ENCODE measurements around the gene CRY2. TPM values are rescaled to one million over a fixed set of nuclear protein-coding genes. Genes with fewer than 3 reads are reported as not detected.

CRY2 gene
- total RNA-seq, 1 donor from 2014 or later, result 49.6 TPM

- intact Hi-C loops (cut with DNase I), result no loop called here
- no peak for DNase-seq (ENCODE audit: low spot score)
Observed at GRCh38 chr11:45864041-45864440, 16.8 kb downstream of the CRY2 start.

DNA sequence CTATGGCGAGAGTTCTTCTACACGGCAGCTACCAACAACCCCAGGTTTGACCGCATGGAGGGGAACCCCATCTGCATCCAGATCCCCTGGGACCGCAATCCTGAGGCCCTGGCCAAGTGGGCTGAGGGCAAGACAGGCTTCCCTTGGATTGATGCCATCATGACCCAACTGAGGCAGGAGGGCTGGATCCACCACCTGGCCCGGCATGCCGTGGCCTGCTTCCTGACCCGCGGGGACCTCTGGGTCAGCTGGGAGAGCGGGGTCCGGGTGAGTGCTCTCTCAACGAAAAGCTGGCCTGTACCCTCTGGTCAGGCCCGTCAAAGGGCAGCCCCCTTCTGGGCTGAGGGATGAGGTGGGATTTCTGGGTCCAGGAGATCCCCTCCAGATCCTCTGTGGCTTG, 22.3 kb downstream of the CRY2 start:
- intact Hi-C loops (cut with DNase I), result no loop called here

GRCh38 chr11:45870706-45871105, 23.4 kb downstream of the CRY2 start:
- intact Hi-C loops (cut with DNase I), result loop anchor here (5.0 kb wide), 1 partner anchor 137 kb away; no protein-coding TSS in a partner anchor
- no peak for DNase-seq (ENCODE audit: low spot score)

More for the DNA sequence above, 22.3 kb downstream of the CRY2 start:
- no peak for DNase-seq (ENCODE audit: low spot score)

GRCh38 chr11:45871638-45872037, 24.4 kb downstream of the CRY2 start:
- intact Hi-C loops (cut with DNase I), result loop anchor here (5.0 kb wide), 1 partner anchor 136 kb away; no protein-coding TSS in a partner anchor
- DNase-seq (ENCODE audit: low spot score), result no peak

DNA sequence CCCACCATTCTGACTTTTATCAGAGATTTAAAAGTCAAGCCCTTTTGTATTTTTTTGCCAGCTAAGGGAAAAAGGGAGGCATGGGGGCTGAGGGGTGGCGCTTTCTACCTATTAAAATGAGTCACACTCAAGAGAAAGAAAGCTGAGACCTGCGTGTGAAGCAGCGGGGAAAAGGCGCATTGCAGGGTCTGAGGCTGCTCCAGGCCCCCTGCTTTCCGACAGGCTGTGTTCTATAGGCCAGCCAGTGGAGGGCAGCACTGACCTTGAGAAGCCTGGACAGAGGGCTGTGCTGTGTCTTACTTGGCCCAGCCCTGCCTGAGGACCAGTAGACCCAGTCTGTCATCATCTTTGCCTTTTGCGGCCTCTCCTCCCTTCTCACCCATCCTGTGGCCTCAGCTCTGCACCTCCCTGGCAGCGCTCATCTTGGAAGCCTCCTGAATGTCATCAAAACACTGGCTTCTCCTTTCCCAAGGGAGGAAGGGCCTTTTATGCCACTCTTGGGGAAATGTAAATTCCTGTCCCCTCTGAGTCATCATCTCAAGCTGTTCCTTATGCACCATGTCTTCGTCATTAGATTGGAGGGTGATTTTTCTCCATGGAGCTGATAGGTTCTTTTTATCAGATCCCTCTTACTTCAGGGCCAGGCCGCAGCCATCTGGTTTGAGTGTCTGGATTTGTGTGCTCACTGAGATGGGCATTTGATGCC, 25.5 kb downstream of the CRY2 start:
- intact Hi-C loops (cut with DNase I), result loop anchor here (5.0 kb wide), 1 partner anchor 134 kb away; no protein-coding TSS in a partner anchor
- no peak for DNase-seq (ENCODE audit: low spot score)

DNA sequence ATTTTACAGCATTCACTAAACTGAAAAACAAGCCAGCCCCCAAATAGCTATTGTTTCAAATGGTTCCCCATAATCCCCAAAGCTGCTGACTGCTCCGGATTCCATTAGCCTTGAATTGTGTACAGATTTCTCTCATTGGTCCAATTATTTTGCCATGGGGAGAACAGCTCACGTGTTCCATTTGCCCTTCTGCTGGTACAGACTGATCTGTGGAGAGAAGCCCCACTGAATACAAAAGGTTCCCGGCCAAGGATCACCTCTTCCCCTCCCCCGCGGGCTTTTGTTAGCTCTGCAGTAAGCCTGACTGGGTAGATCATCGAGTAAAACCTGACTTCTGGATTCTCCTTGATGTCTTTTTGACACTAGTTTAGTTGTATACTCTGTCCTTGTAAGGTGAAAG, 29.1 kb downstream of the CRY2 start:
- intact Hi-C loops (cut with DNase I), result no loop called here
- no peak for DNase-seq (ENCODE audit: low spot score)

DNA sequence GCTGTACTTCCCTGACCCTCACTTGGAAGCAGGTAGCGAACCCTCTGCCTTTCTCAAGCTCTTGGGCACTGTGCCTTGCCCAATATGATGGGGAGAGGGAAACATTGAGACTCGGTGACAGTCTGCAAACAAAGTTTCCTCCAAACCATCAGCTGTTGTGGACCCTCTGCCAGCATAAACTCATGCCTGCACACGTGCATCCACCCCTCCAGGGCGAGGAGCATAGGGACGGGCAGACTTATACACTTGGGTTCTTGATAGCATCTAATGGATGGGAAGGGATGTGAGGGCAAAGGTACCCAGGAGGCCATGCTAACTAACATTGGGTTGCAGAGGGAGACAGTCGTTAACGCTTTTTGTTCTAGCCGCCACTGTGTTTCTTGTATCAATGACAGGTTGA, 29.9 kb downstream of the CRY2 start:
- no peak for DNase-seq (ENCODE audit: low spot score)
- intact Hi-C loops (cut with DNase I), result no loop called here

- intact Hi-C loops (cut with DNase I), result no loop called here
- DNase-seq (ENCODE audit: low spot score), result no peak
Observed at GRCh38 chr11:45877845-45878244, 30.6 kb downstream of the CRY2 start.

GRCh38 chr11:45879803-45880686, 32.8 kb downstream of the CRY2 start:
- intact Hi-C loops (cut with DNase I), result no loop called here

DNA sequence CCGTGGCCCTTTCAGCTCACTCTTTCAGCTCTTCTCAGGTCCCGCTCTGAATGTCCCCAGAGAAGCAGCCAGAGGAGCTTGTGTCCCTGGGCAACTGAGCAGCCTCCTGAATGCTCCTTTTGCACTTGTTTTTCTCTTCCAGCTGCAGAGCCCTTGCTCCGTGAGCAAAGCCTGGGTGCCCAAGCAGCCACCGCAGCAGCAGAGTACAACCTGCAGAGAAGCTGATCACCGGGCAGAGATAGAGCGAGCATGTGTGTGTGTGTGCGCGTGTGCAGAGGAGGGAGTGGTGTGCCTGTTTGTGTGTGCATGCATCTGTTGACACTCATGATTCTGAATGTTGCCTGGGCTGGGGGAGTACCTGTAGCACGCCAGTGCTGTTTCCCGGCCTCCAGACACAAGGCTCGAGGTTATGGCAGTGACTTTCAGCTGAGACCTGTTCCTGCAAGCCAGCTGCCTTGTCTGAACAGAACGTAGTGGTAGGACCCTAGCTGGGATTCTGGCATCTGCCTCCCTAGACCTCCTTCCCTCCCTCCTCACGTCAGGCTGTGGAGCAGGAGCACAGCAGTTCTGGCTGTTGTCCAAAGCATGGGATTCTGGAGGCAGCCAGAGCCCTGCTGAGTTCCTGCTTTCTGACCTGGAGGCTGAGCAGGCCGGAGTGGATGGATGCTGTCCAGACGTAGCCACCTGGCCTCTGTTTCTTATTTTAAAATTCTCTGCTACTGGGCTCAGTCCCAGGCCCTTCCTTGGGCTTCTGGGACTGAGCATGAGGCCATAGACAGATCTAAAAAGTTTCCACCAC, 33.7 kb downstream of the CRY2 start:
- intact Hi-C loops (cut with DNase I), result no loop called here
- DNase-seq (ENCODE audit: low spot score), result no peak

More at GRCh38 chr11:45879803-45880686, 32.8 kb downstream of the CRY2 start:
- DNase-seq (ENCODE audit: low spot score), result no peak

- intact Hi-C loops (cut with DNase I), result no loop called here
- DNase-seq (ENCODE audit: low spot score), result no peak
Observed at GRCh38 chr11:45881708-45882368, 34.6 kb downstream of the CRY2 start.

DNA sequence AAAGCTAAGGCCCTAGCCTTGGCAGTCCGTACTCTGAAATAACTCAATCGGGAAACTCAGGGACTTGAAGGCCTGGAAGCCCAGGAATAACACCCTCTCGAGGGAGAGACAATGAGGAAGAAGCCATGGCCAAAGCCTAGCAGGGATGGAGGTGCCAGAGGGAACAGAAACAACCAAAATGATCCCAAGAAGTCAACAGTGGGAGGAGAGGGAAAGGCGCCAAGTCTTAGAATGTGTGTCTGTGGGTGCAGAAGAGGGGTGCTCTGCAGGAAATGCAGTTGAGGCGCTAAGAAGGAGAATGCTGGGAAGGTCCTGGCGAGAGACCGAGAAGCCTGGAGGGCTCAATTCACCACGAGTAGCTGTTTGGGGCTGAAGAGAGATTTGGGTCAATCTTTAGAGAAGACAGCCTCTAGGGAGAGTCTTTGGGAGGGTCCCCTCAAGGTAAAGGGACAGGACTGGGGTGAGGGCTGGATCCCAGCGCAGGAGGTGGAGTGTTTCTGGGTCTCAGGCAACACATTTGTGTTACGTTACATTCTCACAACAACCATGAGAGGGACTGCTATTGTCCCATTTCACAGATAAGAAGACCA, 37.4 kb downstream of the CRY2 start:
- no peak for DNase-seq (ENCODE audit: low spot score)
- intact Hi-C loops (cut with DNase I), result no loop called here

GRCh38 chr11:45885274-45885920, 38.1 kb downstream of the CRY2 start, which contains the start of gene MAPK8IP1:
TSS of gene MAPK8IP1 (plus strand) at chr11:45885651. CDS start at chr11:45885821, 170 bp downstream.
- DNase-seq (ENCODE audit: low spot score), result no peak

GRCh38 chr11:45885921-45886721, 38.8 kb downstream of the CRY2 start:
- no peak for DNase-seq (ENCODE audit: low spot score)
- intact Hi-C loops (cut with DNase I), result no loop called here

More at GRCh38 chr11:45885274-45885920, 38.1 kb downstream of the CRY2 start, which contains the start of gene MAPK8IP1:
- intact Hi-C loops (cut with DNase I), result no loop called here

GRCh38 chr11:45886816-45887520, 39.7 kb downstream of the CRY2 start:
- intact Hi-C loops (cut with DNase I), result no loop called here
- no peak for DNase-seq (ENCODE audit: low spot score)

DNA sequence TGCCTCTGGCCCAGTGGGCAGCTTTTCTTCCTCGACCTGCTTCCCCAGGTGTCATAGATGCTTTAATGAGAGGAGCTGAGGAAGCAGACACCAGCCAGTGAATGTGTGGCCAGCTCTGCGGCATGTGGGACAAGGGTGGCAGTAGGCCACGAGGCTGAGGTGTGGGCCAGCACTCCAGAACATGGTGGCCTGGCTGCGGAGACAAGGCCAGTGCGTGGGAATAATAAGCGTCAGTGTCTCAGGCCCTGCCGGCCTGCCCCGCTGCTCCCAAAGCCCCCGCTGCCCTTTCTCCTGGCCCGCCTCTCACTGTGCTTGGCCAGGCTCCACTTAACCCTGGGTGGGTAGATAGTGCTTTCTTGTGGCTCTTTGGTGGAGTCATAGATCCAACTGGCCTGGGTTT, 40.3 kb downstream of the CRY2 start:
- no peak for DNase-seq (ENCODE audit: low spot score)
- intact Hi-C loops (cut with DNase I), result no loop called here

GRCh38 chr11:45889555-45889954, 42.3 kb downstream of the CRY2 start:
- DNase-seq (ENCODE audit: low spot score), result no peak
- intact Hi-C loops (cut with DNase I), result no loop called here

All from cardiac septum (tissue), 1 donor.